ENCODE measurements around the gene RGS7.

The RGS7 gene

DNA sequence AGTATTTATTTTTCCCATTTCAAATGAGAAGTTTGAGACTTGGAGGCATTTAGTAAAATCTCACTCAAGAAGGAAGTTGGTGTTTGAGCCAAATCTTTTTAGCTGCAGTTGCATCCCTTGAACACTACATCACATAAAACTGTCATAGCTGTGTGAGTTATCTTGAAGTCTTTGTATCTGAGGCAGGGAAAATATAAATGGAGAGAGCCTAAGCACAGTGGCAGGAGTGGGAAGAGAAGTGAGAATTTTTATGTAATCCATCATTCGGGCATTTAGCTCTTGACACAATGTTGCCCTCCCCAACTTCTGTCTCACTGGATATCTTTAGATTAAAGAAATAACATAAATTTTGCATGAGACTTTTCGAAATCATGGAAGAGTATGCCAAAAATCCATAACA is 509.7 kb downstream of the RGS7 start:
- TF ChIP-seq, protein P1, sequence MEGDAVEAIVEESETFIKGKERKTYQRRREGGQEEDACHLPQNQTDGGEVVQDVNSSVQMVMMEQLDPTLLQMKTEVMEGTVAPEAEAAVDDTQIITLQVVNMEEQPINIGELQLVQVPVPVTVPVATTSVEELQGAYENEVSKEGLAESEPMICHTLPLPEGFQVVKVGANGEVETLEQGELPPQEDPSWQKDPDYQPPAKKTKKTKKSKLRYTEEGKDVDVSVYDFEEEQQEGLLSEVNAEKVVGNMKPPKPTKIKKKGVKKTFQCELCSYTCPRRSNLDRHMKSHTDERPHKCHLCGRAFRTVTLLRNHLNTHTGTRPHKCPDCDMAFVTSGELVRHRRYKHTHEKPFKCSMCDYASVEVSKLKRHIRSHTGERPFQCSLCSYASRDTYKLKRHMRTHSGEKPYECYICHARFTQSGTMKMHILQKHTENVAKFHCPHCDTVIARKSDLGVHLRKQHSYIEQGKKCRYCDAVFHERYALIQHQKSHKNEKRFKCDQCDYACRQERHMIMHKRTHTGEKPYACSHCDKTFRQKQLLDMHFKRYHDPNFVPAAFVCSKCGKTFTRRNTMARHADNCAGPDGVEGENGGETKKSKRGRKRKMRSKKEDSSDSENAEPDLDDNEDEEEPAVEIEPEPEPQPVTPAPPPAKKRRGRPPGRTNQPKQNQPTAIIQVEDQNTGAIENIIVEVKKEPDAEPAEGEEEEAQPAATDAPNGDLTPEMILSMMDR (IDR thresholded peaks at IDR 0.05; ENCODE audit: low read depth, low read length, missing control alignments), result no peak
- H3K4me3 ChIP-seq (ENCODE audit: low read depth, low read length), result no peak overlapping the region
- no peak for DNase-seq (ENCODE audit: low read depth)

DNA sequence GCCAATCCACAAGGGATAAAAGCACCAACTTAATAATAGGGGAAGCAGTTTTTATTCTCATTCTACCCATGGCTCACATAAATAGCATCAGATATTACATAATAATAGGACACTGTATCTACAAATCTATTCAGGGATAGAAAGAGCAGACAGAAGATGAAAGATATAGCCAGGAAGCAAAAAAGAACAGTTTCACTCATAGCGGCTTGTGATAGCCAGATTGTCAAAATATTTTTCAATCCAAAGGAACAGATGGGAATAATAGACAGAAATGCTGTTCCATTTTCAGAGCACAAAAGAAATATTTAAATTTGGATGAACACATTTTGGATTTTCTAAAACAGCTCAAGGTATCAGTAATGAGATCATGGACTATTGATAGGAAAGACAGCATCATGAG is 512.5 kb downstream of the RGS7 start:
- no peak overlapping the region for H3K4me3 ChIP-seq (ENCODE audit: low read depth, low read length)
- TF ChIP-seq, protein P1 (IDR thresholded peaks at IDR 0.05; ENCODE audit: low read depth, low read length, missing control alignments), result no peak
- no peak for DNase-seq (ENCODE audit: low read depth)

DNA sequence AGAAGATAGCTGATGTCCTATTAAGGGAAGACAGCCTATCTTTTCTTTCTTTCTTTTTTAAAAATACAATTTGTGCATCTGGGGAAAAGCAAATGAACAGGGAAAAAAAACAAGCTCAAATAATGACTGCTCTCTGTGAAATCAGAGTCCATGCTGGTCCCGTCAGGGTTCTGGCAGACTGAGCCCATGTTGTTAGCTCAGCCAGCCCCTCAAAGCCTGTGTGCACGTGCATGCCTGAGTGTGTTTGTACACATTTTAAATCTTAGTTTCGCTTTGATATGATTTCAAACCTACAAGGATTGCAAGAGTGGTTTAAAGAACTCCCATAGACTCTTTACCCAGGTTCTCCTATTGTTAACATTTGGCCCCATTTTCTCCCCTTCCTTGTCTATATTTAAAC is 513.2 kb downstream of the RGS7 start:
- no peak overlapping the region for H3K4me3 ChIP-seq (ENCODE audit: low read depth, low read length)
- no peak for DNase-seq (ENCODE audit: low read depth)
- TF ChIP-seq, protein P1 (IDR thresholded peaks at IDR 0.05; ENCODE audit: low read depth, low read length, missing control alignments), result no peak

DNA sequence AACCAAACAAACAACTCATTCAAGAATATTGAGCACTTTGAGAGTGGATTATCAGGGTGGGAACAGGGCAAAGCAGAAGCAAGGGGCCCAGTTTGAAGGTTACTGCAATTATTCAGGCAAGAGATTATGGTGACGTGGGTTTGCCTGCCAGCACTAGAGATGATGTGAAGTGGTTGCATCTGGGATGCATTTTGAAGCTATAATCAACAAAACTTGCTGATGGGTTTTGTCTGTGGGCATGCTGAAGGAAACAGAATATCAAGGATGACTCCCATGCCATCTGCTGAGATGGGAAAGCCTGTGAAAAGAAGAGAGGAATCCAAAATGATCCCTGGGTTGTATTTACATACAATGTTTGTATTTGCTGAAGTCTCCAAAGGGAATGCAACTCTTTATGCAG is 520.7 kb downstream of the RGS7 start:
- TF ChIP-seq, protein P1 (IDR thresholded peaks at IDR 0.05; ENCODE audit: low read depth, low read length, missing control alignments), result no peak

DNA sequence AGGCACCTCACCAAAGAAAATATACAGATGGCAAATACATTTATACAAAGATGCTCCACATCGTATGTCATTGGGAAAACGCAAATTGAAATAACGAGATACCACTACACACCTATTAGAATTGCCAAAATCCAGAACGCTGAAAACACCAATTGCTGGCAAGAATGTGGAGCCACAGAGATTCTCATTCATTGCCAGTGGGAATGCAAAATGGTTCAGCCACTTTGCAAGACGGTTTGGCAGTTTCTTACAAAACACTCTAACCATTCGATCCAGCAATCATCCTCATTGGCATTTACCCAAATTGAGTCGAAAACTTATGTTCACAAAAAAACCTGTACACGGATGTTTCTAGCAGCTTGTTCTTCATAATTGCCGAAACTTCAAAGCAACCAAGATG is 521.7 kb downstream of the RGS7 start:
- H3K4me3 ChIP-seq (ENCODE audit: low read depth, low read length), result no peak overlapping the region

More for the DNA sequence above, 520.7 kb downstream of the RGS7 start:
- no peak for DNase-seq (ENCODE audit: low read depth)
- H3K4me3 ChIP-seq (ENCODE audit: low read depth, low read length), result no peak overlapping the region

DNA sequence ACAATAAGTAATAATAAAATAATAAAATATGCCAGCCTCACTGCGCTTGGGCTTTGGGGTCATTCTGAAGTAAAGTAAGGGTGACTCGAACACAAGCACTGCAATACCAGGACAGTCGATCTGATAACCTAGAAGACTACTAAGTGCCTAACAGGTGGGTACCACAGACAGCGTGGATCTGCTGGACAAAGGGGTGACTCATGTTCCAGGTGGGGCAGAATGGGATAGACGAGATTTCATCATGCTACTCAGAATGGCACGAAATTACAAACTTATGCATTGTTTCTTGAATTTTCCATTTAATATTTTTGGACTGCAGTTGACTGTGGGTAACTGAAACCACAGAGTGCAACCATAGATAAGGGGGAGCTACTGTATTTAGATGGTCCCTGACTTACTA is 523.9 kb downstream of the RGS7 start:
- TF ChIP-seq, protein P1 (IDR thresholded peaks at IDR 0.05; ENCODE audit: low read depth, low read length, missing control alignments), result no peak
- DNase-seq (ENCODE audit: low read depth), result no peak
- no peak overlapping the region for H3K4me3 ChIP-seq (ENCODE audit: low read depth, low read length)

More for the DNA sequence above, 521.7 kb downstream of the RGS7 start:
- no peak for DNase-seq (ENCODE audit: low read depth)
- TF ChIP-seq, protein P1 (IDR thresholded peaks at IDR 0.05; ENCODE audit: low read depth, low read length, missing control alignments), result no peak

DNA sequence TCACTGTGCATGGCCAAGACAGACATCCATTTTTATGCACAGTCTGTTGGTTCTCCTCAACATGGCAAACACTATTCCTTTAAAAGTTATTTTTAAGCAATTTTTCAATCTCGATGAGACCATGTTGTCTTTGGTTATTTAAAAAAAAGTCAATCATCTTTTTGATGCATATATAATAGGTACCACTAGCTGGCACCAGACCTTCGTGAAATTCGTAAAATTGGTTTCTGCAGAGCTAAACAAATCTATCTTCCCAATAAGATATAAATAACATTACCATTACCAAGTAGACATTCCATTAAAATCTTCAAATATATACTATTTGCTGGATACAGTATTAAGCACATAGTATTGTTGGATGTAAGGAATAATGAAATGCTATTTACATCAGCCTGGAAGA is 525.1 kb downstream of the RGS7 start:
- H3K4me3 ChIP-seq (ENCODE audit: low read depth, low read length), result no peak overlapping the region
- no peak for DNase-seq (ENCODE audit: low read depth)
- TF ChIP-seq, protein P1 (IDR thresholded peaks at IDR 0.05; ENCODE audit: low read depth, low read length, missing control alignments), result no peak
